GM12892 (cell line): ENCODE measurements around the gene PRIM2.
"Not testable (repeated sequence)": the region's sequence is repeated elsewhere in the genome, so short reads cannot be mapped to it uniquely, and the experiment has no call there.

Experiments used
- DNase-seq: peaks from one replicate; pipeline ENCODE4 v3.0.0; 2011; ENCODE audit not compliant: insufficient read length
- FAIRE-seq: peaks from 2 replicates; lab custom pipeline; 2011; peaks lifted over from hg19 to GRCh38; lab: Jason Lieb, UNC
- POLR2A ChIP-seq: IDR thresholded peaks from 2 replicates; pipeline ENCODE4 v1.6.1; 2011; ENCODE audit warnings: low read depth, low read length, control low read depth
- POLR2AphosphoS5 ChIP-seq: IDR thresholded peaks from 2 replicates; pipeline ENCODE4 v1.6.1; 2011; ENCODE audit warnings: low read depth, low read length, control low read depth
- TAF1 ChIP-seq: IDR thresholded peaks from 2 replicates; pipeline ENCODE4 v1.6.1; 2011; ENCODE audit warnings: low read depth, mild to moderate bottlenecking, control low read depth, low read length, borderline replicate concordance

Gene PRIM2

GRCh38 chr6:57362340-57362739, 44.9 kb downstream of the PRIM2 start:
- not testable (repeated sequence) for DNase-seq, FAIRE-seq

- not testable (repeated sequence) for DNase-seq, FAIRE-seq
Measured at GRCh38 chr6:57365076-57365583, 47.7 kb downstream of the PRIM2 start.

GRCh38 chr6:57368965-57369731, 51.7 kb downstream of the PRIM2 start:
- FAIRE-seq, DNase-seq: not testable (repeated sequence)

- DNase-seq, FAIRE-seq: not testable (repeated sequence)
Measured at GRCh38 chr6:57371779-57372178, 54.3 kb downstream of the PRIM2 start.

GRCh38 chr6:57374764-57375163, 57.3 kb downstream of the PRIM2 start:
- not testable (repeated sequence) for FAIRE-seq, DNase-seq

GRCh38 chr6:57376083-57376482, 58.7 kb downstream of the PRIM2 start:
- not testable (repeated sequence) for FAIRE-seq, DNase-seq

- not testable (repeated sequence) for FAIRE-seq, DNase-seq
Measured at GRCh38 chr6:57389038-57389592, 71.7 kb downstream of the PRIM2 start.

- not testable (repeated sequence) for DNase-seq, FAIRE-seq
Measured at GRCh38 chr6:57390818-57391217, 73.4 kb downstream of the PRIM2 start.

GRCh38 chr6:57392047-57392446, 74.6 kb downstream of the PRIM2 start:
- not testable (repeated sequence) for DNase-seq, FAIRE-seq

GRCh38 chr6:57419341-57419740, 101.9 kb downstream of the PRIM2 start:
- FAIRE-seq, DNase-seq: not testable (repeated sequence)

- DNase-seq (no peak), FAIRE-seq (no peak)
- no peak for TF ChIP-seq POLR2A
- no peak for TF ChIP-seq POLR2AphosphoS5
- TF ChIP-seq TAF1: no peak
Measured at GRCh38 chr6:57421503-57421902, 104.1 kb downstream of the PRIM2 start.

GRCh38 chr6:57423468-57423867, 106.0 kb downstream of the PRIM2 start:
- TF ChIP-seq TAF1 (no peak), POLR2AphosphoS5 (no peak), POLR2A (no peak)
- DNase-seq: no peak
- no peak for FAIRE-seq

GRCh38 chr6:57431742-57432141, 114.3 kb downstream of the PRIM2 start:
- not testable (repeated sequence) for DNase-seq, FAIRE-seq

- DNase-seq (no peak), FAIRE-seq (no peak)
- TF ChIP-seq TAF1 (no peak), POLR2AphosphoS5 (no peak), POLR2A (no peak)
Measured at GRCh38 chr6:57432157-57432556, 114.7 kb downstream of the PRIM2 start.
